Dedifferentiated amniotic fluid mesenchymal stem cell (primary cell): ENCODE data around the gene SH2B2.

Source experiments
- DNase-seq: peaks from one replicate; pipeline ENCODE4 v3.0.0-alpha.2; 2016; ENCODE audit errors: extremely low spot score

SH2B2 gene

GRCh38 chr7:102266541-102266940 lies 20.1 kb upstream of the SH2B2 start:
- no peak for DNase-seq

GRCh38 chr7:102268635-102269034 lies 18.0 kb upstream of the SH2B2 start:
- DNase-seq = no peak

GRCh38 chr7:102270178-102270887 lies 16.3 kb upstream of the SH2B2 start:
- no peak for DNase-seq

GRCh38 chr7:102271158-102271798 lies 15.4 kb upstream of the SH2B2 start:
- DNase-seq = no peak

GRCh38 chr7:102272075-102272916 lies 14.4 kb upstream of the SH2B2 start:
- peak; percentile 65 for DNase-seq

GRCh38 chr7:102272917-102273748 lies 13.5 kb upstream of the SH2B2 start:
- DNase-seq = no peak

- DNase-seq = no peak
Observed at GRCh38 chr7:102273749-102274712, 12.6 kb upstream of the SH2B2 start.

GRCh38 chr7:102275123-102275703 lies 11.5 kb upstream of the SH2B2 start:
- DNase-seq = no peak

- DNase-seq = no peak
Observed at GRCh38 chr7:102277901-102278300, 8.8 kb upstream of the SH2B2 start.

GRCh38 chr7:102279537-102280400 lies 6.9 kb upstream of the SH2B2 start:
- DNase-seq = peak; percentile 42

GRCh38 chr7:102280521-102280920 lies 6.1 kb upstream of the SH2B2 start:
- no peak for DNase-seq

- no peak for DNase-seq
Observed at GRCh38 chr7:102281785-102282184, 4.9 kb upstream of the SH2B2 start.

GRCh38 chr7:102282465-102283362 lies 4.0 kb upstream of the SH2B2 start:
- DNase-seq = no peak

- no peak for DNase-seq
Observed at GRCh38 chr7:102283477-102284189, 3.0 kb upstream of the SH2B2 start.

- DNase-seq = no peak
Observed at GRCh38 chr7:102284399-102284798, 2.3 kb upstream of the SH2B2 start.

- no peak for DNase-seq
Observed at GRCh38 chr7:102284891-102285539, 1.7 kb upstream of the SH2B2 start.
